H9 (cell line): Measurements from ENCODE around the gene HSD17B13. TPM values are rescaled to one million over a fixed set of nuclear protein-coding genes. Genes with fewer than 3 reads are reported as not detected.

Experiments
- DNase-seq: peaks from one replicate; pipeline ENCODE4 v3.0.0-alpha.2; 2017
- H2AFZ ChIP-seq: one replicate; pipeline ENCODE4 v1.6.1; 2013; ENCODE audit warnings: mild to moderate bottlenecking, low read length, control low read depth, moderate library complexity
- H2AK5ac ChIP-seq: 2 replicates; pipeline ENCODE4 v1.6.1; 2013; ENCODE audit warnings: low read length, control low read depth, mixed read lengths; ENCODE audit not compliant: insufficient read length
- H2BK120ac ChIP-seq: one replicate; pipeline ENCODE4 v1.6.1; 2013; ENCODE audit warnings: low read depth, mild to moderate bottlenecking, low read length, control low read depth, inconsistent platforms; ENCODE audit not compliant: poor library complexity, severe bottlenecking
- H2BK12ac ChIP-seq: 2 replicates; pipeline ENCODE4 v1.6.1; 2013; ENCODE audit warnings: low read length, control low read depth, mixed read lengths, low read depth; ENCODE audit not compliant: insufficient read length
- H2BK15ac ChIP-seq: 2 replicates; pipeline ENCODE4 v1.6.1; 2013; ENCODE audit warnings: low read depth, low read length, control low read depth
- H2BK20ac ChIP-seq: one replicate; pipeline ENCODE4 v1.6.1; 2013; ENCODE audit warnings: low read depth, mild to moderate bottlenecking, low read length, control low read depth, inconsistent platforms; ENCODE audit not compliant: poor library complexity, severe bottlenecking
- H2BK5ac ChIP-seq: 2 replicates; pipeline ENCODE4 v1.6.1; 2013; ENCODE audit warnings: low read length, control low read depth, mixed read lengths; ENCODE audit not compliant: insufficient read length
- H3K14ac ChIP-seq: 2 replicates; pipeline ENCODE4 v1.6.1; 2013; ENCODE audit warnings: low read length, control low read depth; ENCODE audit not compliant: insufficient read depth
- H3K18ac ChIP-seq: 2 replicates; pipeline ENCODE4 v1.6.1; 2013; ENCODE audit warnings: low read depth, mild to moderate bottlenecking, mixed read lengths, low read length, control low read depth; ENCODE audit not compliant: insufficient read length
- H3K23ac ChIP-seq: 2 replicates; pipeline ENCODE4 v1.6.1; 2013; ENCODE audit warnings: low read length, control low read depth, mixed read lengths, low read depth; ENCODE audit not compliant: insufficient read length
- H3K23me2 ChIP-seq: 2 replicates; pipeline ENCODE4 v1.6.1; 2013; ENCODE audit warnings: low read depth, mild to moderate bottlenecking, mixed read lengths, low read length, control low read depth; ENCODE audit not compliant: insufficient read length, poor library complexity, severe bottlenecking
- H3K27ac ChIP-seq: 2 replicates; pipeline ENCODE4 v1.5.1; 2013; ENCODE audit warnings: low read length, control low read depth, mixed read lengths, low read depth; ENCODE audit not compliant: insufficient read length
- H3K27me3 ChIP-seq: 2 replicates; pipeline ENCODE4 v1.6.1; 2013; ENCODE audit warnings: low read length, control low read depth, inconsistent platforms; ENCODE audit not compliant: insufficient read depth
- H3K4ac ChIP-seq: 2 replicates; pipeline ENCODE4 v1.6.1; 2013; ENCODE audit warnings: low read depth, mild to moderate bottlenecking, control low read depth, inconsistent platforms, low read length, moderate library complexity
- H3K4me1 ChIP-seq: 2 replicates; pipeline ENCODE4 v1.6.1; 2013; ENCODE audit warnings: low read length, control low read depth, inconsistent platforms; ENCODE audit not compliant: insufficient read depth
- H3K4me2 ChIP-seq: 2 replicates; pipeline ENCODE4 v1.6.1; 2013; ENCODE audit warnings: low read length, control low read depth, mixed read lengths; ENCODE audit not compliant: insufficient read length, insufficient read depth
- H3K56ac ChIP-seq: 2 replicates; pipeline ENCODE4 v1.6.1; 2013; ENCODE audit warnings: low read depth, mild to moderate bottlenecking, mixed read lengths, low read length, control low read depth; ENCODE audit not compliant: insufficient read length
- H3K79me1 ChIP-seq: 2 replicates; pipeline ENCODE4 v1.6.1; 2013; ENCODE audit warnings: low read depth, mild to moderate bottlenecking, moderate library complexity, low read length, control low read depth, inconsistent platforms; ENCODE audit not compliant: insufficient read depth, poor library complexity, severe bottlenecking
- H3K79me2 ChIP-seq: 2 replicates; pipeline ENCODE4 v1.6.1; 2013; ENCODE audit warnings: low read length, control low read depth, inconsistent platforms; ENCODE audit not compliant: insufficient read depth
- H3K9ac ChIP-seq: 2 replicates; pipeline ENCODE4 v1.6.1; 2013; ENCODE audit warnings: low read length, control low read depth, mixed read lengths; ENCODE audit not compliant: insufficient read length; ENCODE audit errors: extremely low read depth
- H3K9me3 ChIP-seq: one replicate; pipeline ENCODE4 v1.6.1; 2013; ENCODE audit warnings: low read depth, low read length, inconsistent platforms; ENCODE audit not compliant: control insufficient read depth
- H3T11ph ChIP-seq: one replicate; pipeline ENCODE4 v1.6.1; 2013; ENCODE audit warnings: mild to moderate bottlenecking, low read length, control low read depth, inconsistent platforms
- H4K20me1 ChIP-seq: one replicate; pipeline ENCODE4 v1.6.1; 2013; ENCODE audit not compliant: control insufficient read depth, insufficient read length, insufficient read depth
- H4K5ac ChIP-seq: 2 replicates; pipeline ENCODE4 v1.6.1; 2013; ENCODE audit warnings: low read depth, mild to moderate bottlenecking, mixed read lengths, low read length, control low read depth; ENCODE audit not compliant: insufficient read length
- H4K8ac ChIP-seq: replicated peaks from 2 replicates; pipeline ENCODE4 v1.6.1; 2013; ENCODE audit warnings: low read length, control low read depth, mixed read lengths, low read depth; ENCODE audit not compliant: insufficient read length
- H4K91ac ChIP-seq: 2 replicates; pipeline ENCODE4 v1.6.1; 2013; ENCODE audit warnings: low read depth, mild to moderate bottlenecking, moderate library complexity, mixed read lengths, low read length, control low read depth; ENCODE audit not compliant: insufficient read length
- H3K27ac Mint-ChIP-seq, 3 experiments: 2 replicates in 2 of 3; 3 replicates in 1 of 3; pipeline ENCODE4 v1.8.0; 2020 to 2021; ENCODE audit warnings: mixed read lengths in 3 of 3, mild to moderate bottlenecking in 1 of 3, moderate library complexity in 1 of 3
- H3K27me3 Mint-ChIP-seq: 2 replicates; pipeline ENCODE4 v1.8.0; 2021; ENCODE audit warnings: low read depth, mild to moderate bottlenecking, moderate library complexity, mixed read lengths
- H3K36me3 Mint-ChIP-seq, 3 experiments: 2 replicates in 2 of 3; 3 replicates in 1 of 3; pipeline ENCODE4 v1.8.0; 2020 to 2021; ENCODE audit warnings: low read depth in 3 of 3, mixed read lengths in 3 of 3; ENCODE audit not compliant: insufficient read depth in 1 of 3
- H3K4me1 Mint-ChIP-seq, 2 experiments: 2 replicates each; pipeline ENCODE4 v1.8.0; 2020; ENCODE audit warnings: mixed read lengths in 2 of 2
- H3K4me3 Mint-ChIP-seq, 2 experiments: 2 replicates in 1 of 2; 3 replicates in 1 of 2; pipeline ENCODE4 v1.8.0; 2020 to 2021; ENCODE audit warnings: mild to moderate bottlenecking in 2 of 2, mixed read lengths in 2 of 2, moderate library complexity in 1 of 2
- H3K9me3 Mint-ChIP-seq, 2 experiments: 2 replicates in 1 of 2; 3 replicates in 1 of 2; pipeline ENCODE4 v1.8.0; 2020; ENCODE audit warnings: mild to moderate bottlenecking in 2 of 2, mixed read lengths in 2 of 2, moderate library complexity in 1 of 2
- WGBS: extraction: QIAGEN DNeasy Blood & Tissue Kit; methylation state at CpG from one replicate; pipeline ENCODE4 v1.1.7; 2013; ENCODE audit warnings: missing lambda C conversion rate, low lambda C conversion rate, mixed read lengths; ENCODE audit not compliant: insufficient read length; ENCODE audit errors: extremely low coverage; 5-methylcytosine and 5-hydroxymethylcytosine counted together
- total RNA-seq: library from RNA; stranded (reverse); gene quantifications from 2 replicates; pipeline ENCODE4 v1.2.1, GENCODE V29; 2021
- TF ChIP-seq, protein P1 (sequence below): fragments of 200-600 bp; sonication (generic); conservative IDR thresholded peaks from 3 replicates; pipeline ENCODE4 v1.8.0; 2021; ENCODE audit warnings: antibody characterized with exemption, mild to moderate bottlenecking

Gene HSD17B13
- total RNA-seq, 1 experiment from 2014 or later = not detected

DNA sequence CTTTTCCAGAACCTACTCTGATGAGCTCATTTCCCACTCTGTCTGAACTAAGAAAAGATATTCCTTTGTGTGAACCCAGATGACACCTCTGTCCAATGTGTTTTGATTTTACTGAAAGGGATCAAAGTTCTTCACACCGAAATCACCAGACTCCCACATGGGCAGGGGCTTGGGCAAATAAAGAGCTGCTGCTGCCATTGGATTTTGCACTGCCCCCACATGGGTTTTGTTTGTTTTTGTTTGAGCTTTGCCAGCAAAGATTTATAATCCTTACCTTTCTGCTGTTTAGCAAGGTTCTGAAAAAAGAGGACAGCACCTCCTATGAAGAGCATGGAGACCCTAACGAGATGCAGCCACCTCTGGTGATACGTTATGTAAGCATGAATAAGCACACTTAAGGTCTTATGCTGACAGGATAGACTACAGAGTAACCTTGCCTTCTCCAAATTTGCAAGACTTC lies 44.3 kb downstream of the HSD17B13 start:
- Histone ChIP-seq H3K27ac (no peak overlapping the region), H3K9me3 (no peaks in the 10 kb centered on the region), H3K79me1 (no peaks in the 10 kb centered on the region), H4K8ac (no peak overlapping the region), H2BK120ac (no peak overlapping the region), H2BK12ac (no peak overlapping the region), H3K9ac (no peak overlapping the region), H2AFZ (no peak overlapping the region), H3K4me2 (no peak overlapping the region), H4K20me1 (no peaks in the 10 kb centered on the region), H3K4me1 (no peaks in the 10 kb centered on the region), H3K27me3 (no peaks in the 10 kb centered on the region), H4K91ac (no peak overlapping the region), H2BK20ac (no peak overlapping the region), H3K23me2 (no peaks in the 10 kb centered on the region), H4K5ac (no peak overlapping the region), H2BK15ac (no peak overlapping the region), H3K18ac (no peak overlapping the region), H3T11ph (no peak overlapping the region), H3K14ac (no peak overlapping the region), H3K56ac (no peak overlapping the region), H3K4ac (no peak overlapping the region), H3K79me2 (no peaks in the 10 kb centered on the region), H2BK5ac (no peak overlapping the region), H3K23ac (no peak overlapping the region), H2AK5ac (no peak overlapping the region)
- Mint-ChIP-seq H3K27ac (no peak overlapping the region; a peak in 1 of 7 replicates), H3K36me3 (peaks cover 0 to 4% (median 4%) of the 10 kb centered on the region in 3 experiments; a peak in 3 of 7 replicates), H3K9me3 (peaks cover 7% of the 10 kb centered on the region in 2 experiments; a peak in 4 of 5 replicates), H3K4me3 (no peak overlapping the region), H3K27me3 (no peaks in the 10 kb centered on the region), H3K4me1 (no peaks in the 10 kb centered on the region)
- no peak for DNase-seq
- no CpG with 5 or more reads among the region's 3 CpGs for WGBS
- TF ChIP-seq, protein P1, sequence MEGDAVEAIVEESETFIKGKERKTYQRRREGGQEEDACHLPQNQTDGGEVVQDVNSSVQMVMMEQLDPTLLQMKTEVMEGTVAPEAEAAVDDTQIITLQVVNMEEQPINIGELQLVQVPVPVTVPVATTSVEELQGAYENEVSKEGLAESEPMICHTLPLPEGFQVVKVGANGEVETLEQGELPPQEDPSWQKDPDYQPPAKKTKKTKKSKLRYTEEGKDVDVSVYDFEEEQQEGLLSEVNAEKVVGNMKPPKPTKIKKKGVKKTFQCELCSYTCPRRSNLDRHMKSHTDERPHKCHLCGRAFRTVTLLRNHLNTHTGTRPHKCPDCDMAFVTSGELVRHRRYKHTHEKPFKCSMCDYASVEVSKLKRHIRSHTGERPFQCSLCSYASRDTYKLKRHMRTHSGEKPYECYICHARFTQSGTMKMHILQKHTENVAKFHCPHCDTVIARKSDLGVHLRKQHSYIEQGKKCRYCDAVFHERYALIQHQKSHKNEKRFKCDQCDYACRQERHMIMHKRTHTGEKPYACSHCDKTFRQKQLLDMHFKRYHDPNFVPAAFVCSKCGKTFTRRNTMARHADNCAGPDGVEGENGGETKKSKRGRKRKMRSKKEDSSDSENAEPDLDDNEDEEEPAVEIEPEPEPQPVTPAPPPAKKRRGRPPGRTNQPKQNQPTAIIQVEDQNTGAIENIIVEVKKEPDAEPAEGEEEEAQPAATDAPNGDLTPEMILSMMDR = no peak
